Measurements from ENCODE around the gene SELENOP.

Gene SELENOP

DNA sequence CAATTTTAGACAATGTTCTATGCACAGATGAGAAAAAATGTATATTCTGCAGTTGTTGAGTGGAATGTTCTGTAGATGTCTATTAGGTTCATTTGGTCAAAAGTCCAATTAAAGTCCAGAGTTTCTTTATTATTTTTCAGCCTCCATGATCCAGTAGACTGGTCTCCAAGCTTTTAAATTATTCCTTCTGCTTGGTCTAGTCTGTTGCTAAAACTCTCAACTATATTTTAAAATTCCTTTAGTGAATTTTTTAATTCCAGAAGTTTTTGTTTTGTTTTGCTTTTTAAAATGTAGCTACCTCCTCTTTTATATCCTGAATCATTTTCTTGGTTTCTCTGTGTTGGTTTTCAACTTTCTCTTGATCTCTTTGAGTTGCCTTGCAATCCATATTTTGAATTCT is 24.6 kb downstream of the SELENOP start:
- H3F3A ChIP-seq (ENCODE audit: insufficient read depth) = no peaks in the 10 kb centered on the region
- no peak overlapping the region for H3K9ac ChIP-seq (ENCODE audit: low read length)
- TF ChIP-seq CTCF (IDR thresholded peaks at IDR 0.05; ENCODE audit: insufficient read depth, low read length, poor library complexity, severe bottlenecking) (no peak), EZH2phosphoT487 (conservative IDR thresholded peaks at IDR 0.05; ENCODE audit: low read length) (no peak)
- no peaks in the 10 kb centered on the region for H3K9me3 ChIP-seq (ENCODE audit: insufficient read depth, low read length)
- H2AFZ ChIP-seq (ENCODE audit: low read depth, low read length, severe bottlenecking) = no peak overlapping the region
- no peaks in the 10 kb centered on the region for H3K36me3 ChIP-seq (ENCODE audit: low read length)
- H3K4me2 ChIP-seq (ENCODE audit: low read depth, low read length, poor library complexity, severe bottlenecking) = no peak overlapping the region
- no peaks in the 10 kb centered on the region for H3K79me2 ChIP-seq (ENCODE audit: insufficient read depth, low read length)
- no peaks in the 10 kb centered on the region for H3K9me2 ChIP-seq (replicated peaks; ENCODE audit: insufficient read depth, low read length)
- H3K27me3 ChIP-seq (ENCODE audit: low read length) = no peaks in the 10 kb centered on the region
- no peak overlapping the region for H3K27ac ChIP-seq (ENCODE audit: low read depth, low read length)
- H4K20me1 ChIP-seq (ENCODE audit: low read depth, low read length) = no peaks in the 10 kb centered on the region
- no peak overlapping the region for H3K4me3 ChIP-seq (ENCODE audit: insufficient read depth, low read length, poor library complexity, severe bottlenecking)

DNA sequence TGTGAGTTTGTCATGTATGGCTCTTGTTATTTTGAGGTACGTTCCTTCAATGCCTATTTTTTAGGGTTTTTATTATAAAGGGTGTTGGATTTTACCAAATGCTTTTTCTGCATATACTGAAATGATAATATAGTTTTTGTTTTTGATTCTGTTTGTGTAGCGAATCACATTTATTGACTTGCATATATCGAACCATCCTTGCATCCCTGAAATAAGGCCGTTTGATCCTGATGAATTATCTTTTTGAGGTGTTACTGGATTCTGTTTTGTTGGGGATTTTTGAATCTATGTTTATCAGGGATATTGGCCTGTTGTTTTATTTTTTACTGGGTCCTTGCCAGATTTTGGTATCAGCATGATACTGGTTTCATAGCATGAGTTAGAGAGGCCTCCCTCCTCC is 25.9 kb downstream of the SELENOP start:
- no peak for TF ChIP-seq CTCF (IDR thresholded peaks at IDR 0.05; ENCODE audit: insufficient read depth, low read length, poor library complexity, severe bottlenecking)
- no peak for TF ChIP-seq EZH2phosphoT487 (conservative IDR thresholded peaks at IDR 0.05; ENCODE audit: low read length)
- H3K4me2 ChIP-seq (ENCODE audit: low read depth, low read length, poor library complexity, severe bottlenecking) = no peak overlapping the region
- H3K27me3 ChIP-seq (ENCODE audit: low read length) = no peaks in the 10 kb centered on the region
- H2AFZ ChIP-seq (ENCODE audit: low read depth, low read length, severe bottlenecking) = no peak overlapping the region
- H3K79me2 ChIP-seq (ENCODE audit: insufficient read depth, low read length) = no peaks in the 10 kb centered on the region
- no peaks in the 10 kb centered on the region for H3K9me3 ChIP-seq (ENCODE audit: insufficient read depth, low read length)
- no peak overlapping the region for H3K4me3 ChIP-seq (ENCODE audit: insufficient read depth, low read length, poor library complexity, severe bottlenecking)
- no peak overlapping the region for H3K9ac ChIP-seq (ENCODE audit: low read length)
- H3F3A ChIP-seq (ENCODE audit: insufficient read depth) = no peaks in the 10 kb centered on the region
- no peaks in the 10 kb centered on the region for H3K36me3 ChIP-seq (ENCODE audit: low read length)
- H3K27ac ChIP-seq (ENCODE audit: low read depth, low read length) = no peak overlapping the region
- no peaks in the 10 kb centered on the region for H3K9me2 ChIP-seq (replicated peaks; ENCODE audit: insufficient read depth, low read length)
- H4K20me1 ChIP-seq (ENCODE audit: low read depth, low read length) = no peaks in the 10 kb centered on the region

DNA sequence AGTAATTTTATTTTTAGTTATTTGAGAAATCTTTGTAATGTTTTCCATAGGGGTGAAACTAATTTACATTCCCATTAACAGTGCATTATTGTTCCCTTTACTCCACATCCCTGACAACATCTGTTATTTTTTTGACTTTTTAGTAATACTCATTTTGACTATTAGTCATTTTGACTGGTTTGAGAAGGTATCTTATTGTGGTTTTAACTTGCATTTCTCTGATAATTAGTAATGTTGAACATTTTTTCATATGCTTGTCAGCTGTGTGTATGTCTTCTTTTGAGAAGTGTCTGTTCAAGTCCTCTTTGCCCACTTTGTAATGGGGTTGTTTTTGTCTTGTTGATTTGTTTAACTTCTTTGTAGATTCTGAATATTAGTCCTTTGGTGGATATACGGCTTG is 27.6 kb downstream of the SELENOP start:
- Histone ChIP-seq H3K79me2 (ENCODE audit: insufficient read depth, low read length) (no peaks in the 10 kb centered on the region), H2AFZ (ENCODE audit: low read depth, low read length, severe bottlenecking) (no peak overlapping the region)
- TF ChIP-seq CTCF (IDR thresholded peaks at IDR 0.05; ENCODE audit: insufficient read depth, low read length, poor library complexity, severe bottlenecking) (no peak), EZH2phosphoT487 (conservative IDR thresholded peaks at IDR 0.05; ENCODE audit: low read length) (no peak)

GRCh38 chr5:42781584-42781983 is 30.1 kb downstream of the SELENOP start:
- Histone ChIP-seq H3K9me3 (ENCODE audit: insufficient read depth, low read length) (no peaks in the 10 kb centered on the region), H2AFZ (ENCODE audit: low read depth, low read length, severe bottlenecking) (no peak overlapping the region), H3K4me2 (ENCODE audit: low read depth, low read length, poor library complexity, severe bottlenecking) (no peak overlapping the region), H3K4me3 (ENCODE audit: insufficient read depth, low read length, poor library complexity, severe bottlenecking) (no peak overlapping the region), H3K27ac (ENCODE audit: low read depth, low read length) (no peak overlapping the region), H3K27me3 (ENCODE audit: low read length) (no peaks in the 10 kb centered on the region), H3K79me2 (ENCODE audit: insufficient read depth, low read length) (no peaks in the 10 kb centered on the region), H3K36me3 (ENCODE audit: low read length) (no peaks in the 10 kb centered on the region), H3K9ac (ENCODE audit: low read length) (no peak overlapping the region), H3F3A (ENCODE audit: insufficient read depth) (no peaks in the 10 kb centered on the region), H4K20me1 (ENCODE audit: low read depth, low read length) (no peaks in the 10 kb centered on the region), H3K9me2 (replicated peaks; ENCODE audit: insufficient read depth, low read length) (no peaks in the 10 kb centered on the region)
- TF ChIP-seq EZH2phosphoT487 (conservative IDR thresholded peaks at IDR 0.05; ENCODE audit: low read length) (no peak), CTCF (IDR thresholded peaks at IDR 0.05; ENCODE audit: insufficient read depth, low read length, poor library complexity, severe bottlenecking) (no peak)

More for the DNA sequence above, 27.6 kb downstream of the SELENOP start:
- no peak overlapping the region for H3K9ac ChIP-seq (ENCODE audit: low read length)
- H3K27ac ChIP-seq (ENCODE audit: low read depth, low read length) = no peak overlapping the region
- H3K27me3 ChIP-seq (ENCODE audit: low read length) = no peaks in the 10 kb centered on the region
- H4K20me1 ChIP-seq (ENCODE audit: low read depth, low read length) = no peaks in the 10 kb centered on the region
- no peak overlapping the region for H3K4me3 ChIP-seq (ENCODE audit: insufficient read depth, low read length, poor library complexity, severe bottlenecking)
- H3K4me2 ChIP-seq (ENCODE audit: low read depth, low read length, poor library complexity, severe bottlenecking) = no peak overlapping the region
- H3K36me3 ChIP-seq (ENCODE audit: low read length) = no peaks in the 10 kb centered on the region
- no peaks in the 10 kb centered on the region for H3F3A ChIP-seq (ENCODE audit: insufficient read depth)
- H3K9me2 ChIP-seq (replicated peaks; ENCODE audit: insufficient read depth, low read length) = no peaks in the 10 kb centered on the region
- H3K9me3 ChIP-seq (ENCODE audit: insufficient read depth, low read length) = no peaks in the 10 kb centered on the region

Data from SU-DHL-6 (cell line).